Uterus (tissue), 2 donors: ENCODE results near the gene VWA5B2.

Experiments
- CTCF ChIP-seq, 4 experiments: fragments of 200-600 bp in 2 of 4; fragments of 450-650 bp in 2 of 4; sonication (generic) in 2 of 4; IDR thresholded peaks; one replicate each; pipeline ENCODE4 v1.5.1; 2016 to 2019; ENCODE audit warnings: antibody characterized with exemption in 4 of 4, mild to moderate bottlenecking in 2 of 4, moderate library complexity in 1 of 4
- POLR2A ChIP-seq, 2 donors: fragments of 450-650 bp; IDR thresholded peaks; one replicate each; pipeline ENCODE4 v1.6.1; 2016; ENCODE audit warnings: antibody characterized with exemption in 2 of 2, mild to moderate bottlenecking in 1 of 2, moderate library complexity in 1 of 2

- TF ChIP-seq POLR2A (IDR thresholded peaks at IDR 0.05) (no peak), CTCF (IDR thresholded peaks at IDR 0.05) (peak in 1 of 4 experiments; percentile 29)
Observed at GRCh38 chr3:184185461-184186183, 43.8 kb upstream of the VWA5B2 start.
